GM12878 (cell line): ENCODE data around the gene ADGRE1. TPM values are rescaled to one million over a fixed set of nuclear protein-coding genes. Genes with fewer than 3 reads are reported as not detected.

Experiments
- BMI1 ChIP-seq: fragments of 450-650 bp; IDR thresholded peaks from 2 replicates; pipeline ENCODE4 v1.6.1; 2016; ENCODE audit warnings: mild to moderate bottlenecking, moderate library complexity, borderline replicate concordance
- CBX3 ChIP-seq: fragments of 200-600 bp; sonication (generic); IDR thresholded peaks from 2 replicates; pipeline ENCODE4 v1.6.1; 2016; ENCODE audit warnings: low read depth, borderline replicate concordance
- CREB1 ChIP-seq: IDR thresholded peaks from 2 replicates; pipeline ENCODE4 v1.6.1; 2012; ENCODE audit warnings: low read depth, mild to moderate bottlenecking, inconsistent platforms
- DPF2 ChIP-seq: fragments of 450-650 bp; IDR thresholded peaks from 2 replicates; pipeline ENCODE4 v1.6.1; 2017; ENCODE audit warnings: mild to moderate bottlenecking
- HDAC2 ChIP-seq: fragments of 200-600 bp; sonication (generic); IDR thresholded peaks from 2 replicates; pipeline ENCODE4 v1.6.1; 2017
- IKZF2 ChIP-seq, 2 experiments: fragments of 450-650 bp; IDR thresholded peaks; 2 replicates each; pipeline ENCODE4 v1.6.1; 2017; ENCODE audit warnings: mild to moderate bottlenecking in 2 of 2, moderate library complexity in 2 of 2
- NFIC ChIP-seq: IDR thresholded peaks from 2 replicates; pipeline ENCODE4 v1.6.1; 2012; ENCODE audit warnings: low read depth, mild to moderate bottlenecking, inconsistent platforms, low read length, moderate library complexity
- NFYA ChIP-seq: IDR thresholded peaks from 2 replicates; pipeline ENCODE4 v1.6.1; 2011; ENCODE audit warnings: low read depth, mild to moderate bottlenecking, low read length, improper control_type of control experiment, borderline replicate concordance
- NR2C1 ChIP-seq: fragments of 450-650 bp; IDR thresholded peaks from 2 replicates; pipeline ENCODE4 v1.6.1; 2017; ENCODE audit warnings: antibody characterized with exemption, mild to moderate bottlenecking, moderate library complexity
- POLR2A ChIP-seq: IDR thresholded peaks from 2 replicates; pipeline ENCODE4 v1.6.1; 2011; ENCODE audit warnings: low read depth, mild to moderate bottlenecking, low read length
- STAT3 ChIP-seq: IDR thresholded peaks from 2 replicates; pipeline ENCODE4 v1.6.1; 2011; ENCODE audit warnings: low read depth, low read length, improper control_type of control experiment
- TAF1 ChIP-seq: IDR thresholded peaks from 2 replicates; pipeline ENCODE4 v1.6.1; 2011; ENCODE audit warnings: mild to moderate bottlenecking, low read depth, low read length, borderline replicate concordance
- TCF12 ChIP-seq: IDR thresholded peaks from 2 replicates; pipeline ENCODE4 v1.6.1; 2011; ENCODE audit warnings: low read depth, mild to moderate bottlenecking, low read length
- ZNF24 ChIP-seq: fragments of 450-650 bp; IDR thresholded peaks from 2 replicates; pipeline ENCODE4 v1.6.1; 2017; ENCODE audit warnings: antibody characterized with exemption, mild to moderate bottlenecking
- polyA plus RNA-seq, 11 experiments: library from polyadenylated mRNA; depleted of rRNA in 4 of 11; unstranded in 6 of 11; stranded (reverse) in 5 of 11; fragments of >200 nt; fragmentation: Nextera tagmentation in 4 of 11; fragmentation: Illumina TruSeq in 1 of 11; extraction: Ambion mirVana in 4 of 11; extraction: Trizol in 1 of 11; gene quantifications; 1 replicate in 1 of 11; 2 replicates in 10 of 11; pipeline versions ENCODE4 v1.2.1 to v1.2.3, GENCODE V29; 2011 to 2016; ENCODE audit warnings: inconsistent platforms in 2 of 11, missing spikeins in 2 of 11, low read depth in 1 of 11
- total RNA-seq, 4 experiments: library from RNA; depleted of rRNA in 3 of 4; stranded (reverse); fragments of >200 nt in 3 of 4; fragmentation: Illumina TruSeq in 1 of 4; extraction: Trizol in 1 of 4; gene quantifications; 2 replicates each; pipeline versions ENCODE4 v1.2.1 to v1.2.3, GENCODE V29; 2013 to 2021
- TF ChIP-seq, protein P1 (sequence below): fragments of 450-650 bp; IDR thresholded peaks from 2 replicates; pipeline ENCODE4 v1.6.1; 2017; ENCODE audit warnings: low read depth, mild to moderate bottlenecking, moderate library complexity
- TF ChIP-seq, protein P2 (sequence below): IDR thresholded peaks from 2 replicates; pipeline ENCODE4 v1.6.1; 2011; ENCODE audit warnings: mild to moderate bottlenecking, low read depth, low read length, moderate library complexity; ENCODE audit not compliant: insufficient replicate concordance
- TF ChIP-seq, protein P3 (sequence below): fragments of 450-650 bp; IDR thresholded peaks from 2 replicates; pipeline ENCODE4 v1.6.1; 2016; ENCODE audit warnings: mild to moderate bottlenecking
- TF ChIP-seq, protein P4 (sequence below): fragments of 150-350 bp; IDR thresholded peaks from 2 replicates; pipeline ENCODE4 v1.6.1; 2014; ENCODE audit warnings: mild to moderate bottlenecking, low read depth, low read length
- TF ChIP-seq, protein P5 (sequence below): fragments of 450-650 bp; IDR thresholded peaks from 2 replicates; pipeline ENCODE4 v1.6.1; 2014; ENCODE audit warnings: mild to moderate bottlenecking
- TF ChIP-seq, protein P6 (sequence below): fragments of 450-650 bp; IDR thresholded peaks from 2 replicates; pipeline ENCODE4 v1.6.1; 2017; ENCODE audit warnings: mild to moderate bottlenecking, moderate library complexity

Gene ADGRE1
- total and polyA plus RNA-seq, 10 of the 15 experiments (the other 5 are each of a cell fraction or from before 2014, with no cell fraction given): 7.9 to 35.7 (median 9.9) TPM

DNA sequence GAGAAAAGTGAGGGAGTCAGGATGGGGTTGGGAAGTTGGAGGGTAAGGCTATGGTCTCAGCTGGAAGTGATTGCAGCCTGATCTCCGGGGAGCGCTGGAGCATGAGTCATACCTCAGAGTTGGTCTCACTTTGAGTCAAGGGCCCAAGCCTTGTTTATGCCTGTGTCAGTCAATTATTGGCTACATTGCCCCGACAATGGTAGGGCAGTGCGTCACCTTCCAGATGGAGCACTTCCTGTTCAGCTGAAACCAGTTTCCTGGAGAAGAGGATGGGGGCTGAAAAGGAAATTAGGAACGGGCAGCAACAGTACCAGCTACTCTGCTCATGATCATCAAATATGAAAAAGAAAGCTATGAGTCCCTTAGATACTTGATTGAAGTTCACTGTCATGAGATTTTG lies 60.4 kb downstream of the ADGRE1 start (continued):
- TF ChIP-seq, protein P1, sequence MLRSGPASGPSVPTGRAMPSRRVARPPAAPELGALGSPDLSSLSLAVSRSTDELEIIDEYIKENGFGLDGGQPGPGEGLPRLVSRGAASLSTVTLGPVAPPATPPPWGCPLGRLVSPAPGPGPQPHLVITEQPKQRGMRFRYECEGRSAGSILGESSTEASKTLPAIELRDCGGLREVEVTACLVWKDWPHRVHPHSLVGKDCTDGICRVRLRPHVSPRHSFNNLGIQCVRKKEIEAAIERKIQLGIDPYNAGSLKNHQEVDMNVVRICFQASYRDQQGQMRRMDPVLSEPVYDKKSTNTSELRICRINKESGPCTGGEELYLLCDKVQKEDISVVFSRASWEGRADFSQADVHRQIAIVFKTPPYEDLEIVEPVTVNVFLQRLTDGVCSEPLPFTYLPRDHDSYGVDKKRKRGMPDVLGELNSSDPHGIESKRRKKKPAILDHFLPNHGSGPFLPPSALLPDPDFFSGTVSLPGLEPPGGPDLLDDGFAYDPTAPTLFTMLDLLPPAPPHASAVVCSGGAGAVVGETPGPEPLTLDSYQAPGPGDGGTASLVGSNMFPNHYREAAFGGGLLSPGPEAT: peak; percentile 92
- TF ChIP-seq IKZF2 (IDR thresholded peaks at IDR 0.05) (peak; percentile 99 to 100), POLR2A (no peak), NFIC (peak; percentile 86), BMI1 (no peak), CREB1 (peak; percentile 39; the same call in 1 of the 2 replicates), TAF1 (no peak), STAT3 (0 out of 2 replicates have a peak, but pooled peaks have one; percentile 61), ZNF24 (no peak), NR2C1 (no peak; the same call in 1 of the 2 replicates), NFYA (no peak), HDAC2 (no peak), CBX3 (no peak), DPF2 (peak; percentile 96), TCF12 (peak; percentile 56; the same call in 1 of the 2 replicates)
- TF ChIP-seq, protein P2, sequence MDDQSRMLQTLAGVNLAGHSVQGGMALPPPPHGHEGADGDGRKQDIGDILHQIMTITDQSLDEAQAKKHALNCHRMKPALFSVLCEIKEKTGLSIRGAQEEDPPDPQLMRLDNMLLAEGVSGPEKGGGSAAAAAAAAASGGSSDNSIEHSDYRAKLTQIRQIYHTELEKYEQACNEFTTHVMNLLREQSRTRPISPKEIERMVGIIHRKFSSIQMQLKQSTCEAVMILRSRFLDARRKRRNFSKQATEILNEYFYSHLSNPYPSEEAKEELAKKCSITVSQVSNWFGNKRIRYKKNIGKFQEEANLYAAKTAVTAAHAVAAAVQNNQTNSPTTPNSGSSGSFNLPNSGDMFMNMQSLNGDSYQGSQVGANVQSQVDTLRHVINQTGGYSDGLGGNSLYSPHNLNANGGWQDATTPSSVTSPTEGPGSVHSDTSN: peak; percentile 87
- TF ChIP-seq, protein P3, sequence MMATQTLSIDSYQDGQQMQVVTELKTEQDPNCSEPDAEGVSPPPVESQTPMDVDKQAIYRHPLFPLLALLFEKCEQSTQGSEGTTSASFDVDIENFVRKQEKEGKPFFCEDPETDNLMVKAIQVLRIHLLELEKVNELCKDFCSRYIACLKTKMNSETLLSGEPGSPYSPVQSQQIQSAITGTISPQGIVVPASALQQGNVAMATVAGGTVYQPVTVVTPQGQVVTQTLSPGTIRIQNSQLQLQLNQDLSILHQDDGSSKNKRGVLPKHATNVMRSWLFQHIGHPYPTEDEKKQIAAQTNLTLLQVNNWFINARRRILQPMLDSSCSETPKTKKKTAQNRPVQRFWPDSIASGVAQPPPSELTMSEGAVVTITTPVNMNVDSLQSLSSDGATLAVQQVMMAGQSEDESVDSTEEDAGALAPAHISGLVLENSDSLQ: peak; percentile 94
- TF ChIP-seq, protein P4, sequence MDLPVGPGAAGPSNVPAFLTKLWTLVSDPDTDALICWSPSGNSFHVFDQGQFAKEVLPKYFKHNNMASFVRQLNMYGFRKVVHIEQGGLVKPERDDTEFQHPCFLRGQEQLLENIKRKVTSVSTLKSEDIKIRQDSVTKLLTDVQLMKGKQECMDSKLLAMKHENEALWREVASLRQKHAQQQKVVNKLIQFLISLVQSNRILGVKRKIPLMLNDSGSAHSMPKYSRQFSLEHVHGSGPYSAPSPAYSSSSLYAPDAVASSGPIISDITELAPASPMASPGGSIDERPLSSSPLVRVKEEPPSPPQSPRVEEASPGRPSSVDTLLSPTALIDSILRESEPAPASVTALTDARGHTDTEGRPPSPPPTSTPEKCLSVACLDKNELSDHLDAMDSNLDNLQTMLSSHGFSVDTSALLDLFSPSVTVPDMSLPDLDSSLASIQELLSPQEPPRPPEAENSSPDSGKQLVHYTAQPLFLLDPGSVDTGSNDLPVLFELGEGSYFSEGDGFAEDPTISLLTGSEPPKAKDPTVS: no peak
- TF ChIP-seq, protein P5, sequence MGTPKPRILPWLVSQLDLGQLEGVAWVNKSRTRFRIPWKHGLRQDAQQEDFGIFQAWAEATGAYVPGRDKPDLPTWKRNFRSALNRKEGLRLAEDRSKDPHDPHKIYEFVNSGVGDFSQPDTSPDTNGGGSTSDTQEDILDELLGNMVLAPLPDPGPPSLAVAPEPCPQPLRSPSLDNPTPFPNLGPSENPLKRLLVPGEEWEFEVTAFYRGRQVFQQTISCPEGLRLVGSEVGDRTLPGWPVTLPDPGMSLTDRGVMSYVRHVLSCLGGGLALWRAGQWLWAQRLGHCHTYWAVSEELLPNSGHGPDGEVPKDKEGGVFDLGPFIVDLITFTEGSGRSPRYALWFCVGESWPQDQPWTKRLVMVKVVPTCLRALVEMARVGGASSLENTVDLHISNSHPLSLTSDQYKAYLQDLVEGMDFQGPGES: no peak
- TF ChIP-seq, protein P6, sequence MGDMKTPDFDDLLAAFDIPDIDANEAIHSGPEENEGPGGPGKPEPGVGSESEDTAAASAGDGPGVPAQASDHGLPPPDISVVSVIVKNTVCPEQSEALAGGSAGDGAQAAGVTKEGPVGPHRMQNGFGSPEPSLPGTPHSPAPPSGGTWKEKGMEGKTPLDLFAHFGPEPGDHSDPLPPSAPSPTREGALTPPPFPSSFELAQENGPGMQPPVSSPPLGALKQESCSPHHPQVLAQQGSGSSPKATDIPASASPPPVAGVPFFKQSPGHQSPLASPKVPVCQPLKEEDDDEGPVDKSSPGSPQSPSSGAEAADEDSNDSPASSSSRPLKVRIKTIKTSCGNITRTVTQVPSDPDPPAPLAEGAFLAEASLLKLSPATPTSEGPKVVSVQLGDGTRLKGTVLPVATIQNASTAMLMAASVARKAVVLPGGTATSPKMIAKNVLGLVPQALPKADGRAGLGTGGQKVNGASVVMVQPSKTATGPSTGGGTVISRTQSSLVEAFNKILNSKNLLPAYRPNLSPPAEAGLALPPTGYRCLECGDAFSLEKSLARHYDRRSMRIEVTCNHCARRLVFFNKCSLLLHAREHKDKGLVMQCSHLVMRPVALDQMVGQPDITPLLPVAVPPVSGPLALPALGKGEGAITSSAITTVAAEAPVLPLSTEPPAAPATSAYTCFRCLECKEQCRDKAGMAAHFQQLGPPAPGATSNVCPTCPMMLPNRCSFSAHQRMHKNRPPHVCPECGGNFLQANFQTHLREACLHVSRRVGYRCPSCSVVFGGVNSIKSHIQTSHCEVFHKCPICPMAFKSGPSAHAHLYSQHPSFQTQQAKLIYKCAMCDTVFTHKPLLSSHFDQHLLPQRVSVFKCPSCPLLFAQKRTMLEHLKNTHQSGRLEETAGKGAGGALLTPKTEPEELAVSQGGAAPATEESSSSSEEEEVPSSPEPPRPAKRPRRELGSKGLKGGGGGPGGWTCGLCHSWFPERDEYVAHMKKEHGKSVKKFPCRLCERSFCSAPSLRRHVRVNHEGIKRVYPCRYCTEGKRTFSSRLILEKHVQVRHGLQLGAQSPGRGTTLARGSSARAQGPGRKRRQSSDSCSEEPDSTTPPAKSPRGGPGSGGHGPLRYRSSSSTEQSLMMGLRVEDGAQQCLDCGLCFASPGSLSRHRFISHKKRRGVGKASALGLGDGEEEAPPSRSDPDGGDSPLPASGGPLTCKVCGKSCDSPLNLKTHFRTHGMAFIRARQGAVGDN: peak; percentile 61; the same call in 1 of the 2 replicates
